Measurements from ENCODE around the gene SHH. TPM values are rescaled to one million over a fixed set of nuclear protein-coding genes. Genes with fewer than 3 reads are reported as not detected.

Gene SHH
- total RNA-seq, 2 experiments from 2014 or later: not detected

DNA sequence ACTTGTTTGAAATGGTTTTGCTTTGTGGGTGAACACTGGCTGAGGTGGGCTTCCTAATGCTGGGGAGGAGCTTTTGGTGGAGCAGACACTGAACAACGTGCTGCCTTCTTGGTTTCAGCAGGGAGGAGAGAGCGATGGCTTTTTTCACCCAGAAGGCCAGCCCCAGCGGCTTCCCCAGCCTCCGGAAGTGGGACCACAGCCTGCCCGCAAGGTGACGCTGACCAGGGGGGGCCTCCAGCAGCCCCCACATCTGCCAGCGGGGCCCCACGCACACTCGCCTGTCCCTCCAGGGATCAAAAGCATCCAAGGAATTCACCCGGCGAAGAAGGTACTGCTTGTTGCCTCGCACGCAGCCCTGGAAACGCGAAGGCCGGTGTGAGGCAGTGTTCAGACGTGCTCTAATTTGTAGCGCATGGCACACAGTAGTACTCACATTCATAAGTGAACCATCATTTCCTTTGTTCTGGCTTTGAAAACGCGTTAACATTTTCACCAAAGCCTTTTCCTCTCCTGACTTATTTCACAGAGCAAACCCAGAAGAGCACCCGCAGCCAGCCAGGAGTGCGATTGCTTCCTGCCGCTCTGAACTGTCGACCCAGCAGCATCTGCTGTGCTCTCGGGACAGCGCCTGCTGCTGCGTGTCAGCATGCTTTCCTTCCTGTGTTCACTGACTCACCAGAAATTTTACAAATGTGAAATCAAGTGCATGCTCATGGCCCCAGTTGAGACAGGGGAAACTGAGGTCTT is 48.4 kb downstream of the SHH start:
- H3K9me3 Mint-ChIP-seq: no peaks in the 10 kb centered on the region
- ChIA-PET POLR2A (interaction anchor here (0.5 to 3.7 kb wide), 7 partner anchors 10 to 781 kb away, joined by 3 to 16 read pairs (median 3); partner anchors contain the start of gene RBM33), CTCF (interaction anchor here (0.7 to 5.1 kb wide), 5 partner anchors 10 to 165 kb away, joined by 3 to 30 read pairs (median 3); no protein-coding TSS in a partner anchor)
- H3K27ac Mint-ChIP-seq: peak overlapping the region; percentile 99
- no peaks in the 10 kb centered on the region for H3K27me3 Mint-ChIP-seq
- H3K4me3 Mint-ChIP-seq: peak overlapping the region; percentile 73
- H3K36me3 Mint-ChIP-seq (ENCODE audit: low read depth): peaks cover 74% of the 10 kb centered on the region
- H3K4me1 Mint-ChIP-seq: peaks cover 54% of the 10 kb centered on the region
- DNase-seq: peak; percentile 77

DNA sequence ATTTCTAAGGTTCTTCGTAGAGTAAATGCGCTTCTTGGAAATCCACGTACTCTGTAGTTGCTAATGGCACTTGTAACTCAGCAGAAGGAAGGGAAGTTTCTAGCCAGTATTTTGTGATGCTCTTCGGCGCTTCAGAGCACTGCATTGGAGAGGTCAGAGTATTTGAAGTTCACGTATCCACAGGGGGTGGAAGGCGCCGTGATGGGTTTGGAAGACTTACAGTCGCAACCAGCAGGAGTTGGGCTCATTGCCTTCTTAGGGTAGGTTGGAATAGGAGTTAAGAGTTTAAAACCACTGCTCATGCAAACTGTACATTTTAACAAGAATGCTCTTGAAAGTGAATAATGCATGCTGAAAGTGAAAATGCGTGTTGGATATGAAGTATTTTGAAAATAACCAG is 49.1 kb downstream of the SHH start:
- POLR2A ChIA-PET: interaction anchor here (3.7 kb wide), 1 partner anchor 119 kb away, joined by 16 read pairs; the partner anchor contains the start of gene RBM33

GRCh38 chr7:155762655-155763054 is 49.6 kb downstream of the SHH start:
- no peak for DNase-seq
- ChIA-PET POLR2A (interaction anchor here (1.4 to 3.7 kb wide), 2 partner anchors 11 to 118 kb away, joined by 3 to 16 read pairs; partner anchors contain the start of gene RBM33), CTCF (interaction anchor here (1.1 to 5.1 kb wide), 2 partner anchors 22 to 164 kb away, joined by 3 to 30 read pairs; no protein-coding TSS in a partner anchor)
- Mint-ChIP-seq H3K4me3 (peak overlapping the region; percentile 73), H3K36me3 (ENCODE audit: low read depth) (peaks cover 73% of the 10 kb centered on the region), H3K9me3 (no peaks in the 10 kb centered on the region), H3K27ac (peak overlapping the region; percentile 99), H3K27me3 (no peaks in the 10 kb centered on the region), H3K4me1 (peaks cover 52% of the 10 kb centered on the region)

More for the DNA sequence above, 49.1 kb downstream of the SHH start:
- peak overlapping the region; percentile 73 for H3K4me3 Mint-ChIP-seq
- peaks cover 74% of the 10 kb centered on the region for H3K36me3 Mint-ChIP-seq (ENCODE audit: low read depth)
- H3K4me1 Mint-ChIP-seq: peaks cover 52% of the 10 kb centered on the region
- no peaks in the 10 kb centered on the region for H3K9me3 Mint-ChIP-seq
- peak overlapping the region; percentile 99 for H3K27ac Mint-ChIP-seq
- no peaks in the 10 kb centered on the region for H3K27me3 Mint-ChIP-seq
- no peak for DNase-seq
- CTCF ChIA-PET: interaction anchor here (1.1 to 5.1 kb wide), 3 partner anchors 9 to 164 kb away, joined by 3 to 30 read pairs (median 4); no protein-coding TSS in a partner anchor

- Mint-ChIP-seq H3K4me3 (no peak overlapping the region), H3K27ac (peak overlapping the region; percentile 99)
- POLR2A ChIA-PET: interaction anchor here (1.4 to 3.7 kb wide), 2 partner anchors 12 to 118 kb away, joined by 3 to 16 read pairs; partner anchors contain the start of gene RBM33
Observed at GRCh38 chr7:155762036-155762435, 50.2 kb downstream of the SHH start.

DNA sequence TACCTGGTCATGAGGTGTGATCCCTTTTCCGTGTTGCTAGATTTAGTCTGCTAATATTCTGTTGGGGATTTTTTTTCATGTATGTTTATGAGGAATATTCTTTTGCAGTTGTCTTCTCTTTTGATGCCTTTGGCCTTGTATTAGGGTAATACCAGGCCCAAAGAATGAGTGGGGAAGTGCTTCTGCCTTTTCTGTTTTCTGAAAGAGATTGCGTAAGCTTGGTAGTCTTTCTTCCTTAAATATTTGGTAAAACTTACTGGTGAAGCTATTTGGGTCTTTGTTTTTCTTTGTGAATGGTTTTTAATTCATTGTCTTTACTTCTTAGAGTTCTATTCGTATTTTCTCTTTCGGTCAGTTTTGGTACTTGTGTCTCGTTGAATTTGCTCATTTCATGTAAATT is 51.1 kb downstream of the SHH start:
- Mint-ChIP-seq H3K4me3 (no peak overlapping the region), H3K27me3 (no peaks in the 10 kb centered on the region), H3K4me1 (peaks cover 51% of the 10 kb centered on the region), H3K27ac (no peak overlapping the region), H3K9me3 (peaks cover 2% of the 10 kb centered on the region), H3K36me3 (ENCODE audit: low read depth) (peaks cover 68% of the 10 kb centered on the region)
- no peak for DNase-seq
- ChIA-PET POLR2A (interaction anchor here (3.7 kb wide), 1 partner anchor 117 kb away, joined by 16 read pairs; the partner anchor contains the start of gene RBM33), CTCF (interaction anchor here (5.1 kb wide), 1 partner anchor 162 kb away, joined by 30 read pairs; no protein-coding TSS in a partner anchor)

More at GRCh38 chr7:155762036-155762435, 50.2 kb downstream of the SHH start:
- CTCF ChIA-PET: interaction anchor here (5.1 kb wide), 1 partner anchor 163 kb away, joined by 30 read pairs; no protein-coding TSS in a partner anchor
- Mint-ChIP-seq H3K9me3 (peaks cover 2% of the 10 kb centered on the region), H3K27me3 (no peaks in the 10 kb centered on the region), H3K4me1 (peaks cover 49% of the 10 kb centered on the region), H3K36me3 (ENCODE audit: low read depth) (peaks cover 71% of the 10 kb centered on the region)
- no peak for DNase-seq

DNA sequence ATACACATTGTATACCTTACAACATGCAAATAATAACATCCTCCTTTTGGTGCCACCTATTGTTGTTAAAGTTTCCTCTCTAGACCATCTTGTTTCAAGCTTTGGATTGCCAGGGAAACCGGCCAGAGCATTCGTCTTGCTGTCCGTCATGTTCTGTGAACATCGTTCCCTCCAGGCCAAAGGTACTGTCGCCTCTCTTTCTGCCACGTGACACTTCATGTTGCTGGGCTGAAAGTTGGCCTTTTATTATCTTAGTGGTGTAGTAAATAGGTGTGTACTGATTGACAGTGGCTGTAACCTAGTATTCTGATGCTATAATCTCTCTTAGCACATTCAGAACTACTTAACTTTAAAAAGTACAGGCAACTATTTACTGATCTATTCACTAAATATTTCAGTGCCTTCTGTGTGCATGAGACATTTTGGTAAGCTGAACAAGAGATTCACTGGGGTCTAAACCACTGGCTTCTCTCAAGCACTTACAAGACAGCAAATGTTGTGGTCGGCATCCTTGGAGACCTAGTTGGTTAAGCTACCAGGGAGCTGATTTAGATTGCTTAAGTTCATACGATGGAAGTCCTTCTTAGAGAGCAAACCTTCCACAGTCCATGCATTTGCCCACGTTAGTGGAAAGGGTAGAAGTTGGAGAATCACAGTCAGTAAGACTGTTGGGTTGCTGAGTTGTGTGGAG is 52.4 kb downstream of the SHH start:
- POLR2A ChIA-PET: no interaction called here
- Mint-ChIP-seq H3K4me1 (peaks cover 44% of the 10 kb centered on the region), H3K27ac (no peak overlapping the region), H3K36me3 (ENCODE audit: low read depth) (peaks cover 62% of the 10 kb centered on the region), H3K9me3 (peaks cover 2% of the 10 kb centered on the region), H3K4me3 (no peak overlapping the region), H3K27me3 (no peaks in the 10 kb centered on the region)
- no peak for DNase-seq
- CTCF ChIA-PET: interaction anchor here (0.7 to 5.1 kb wide), 2 partner anchors 8 to 161 kb away, joined by 3 to 30 read pairs; no protein-coding TSS in a partner anchor

- DNase-seq: no peak
- CTCF ChIA-PET: interaction anchor here (1.1 to 2.0 kb wide), 2 partner anchors 9 to 159 kb away, joined by 3 to 6 read pairs; no protein-coding TSS in a partner anchor
- Mint-ChIP-seq H3K27ac (no peak overlapping the region), H3K9me3 (peaks cover 2% of the 10 kb centered on the region), H3K27me3 (no peaks in the 10 kb centered on the region), H3K4me1 (peaks cover 39% of the 10 kb centered on the region), H3K4me3 (no peak overlapping the region), H3K36me3 (ENCODE audit: low read depth) (peaks cover 53% of the 10 kb centered on the region)
- POLR2A ChIA-PET: interaction anchor here (1.2 kb wide), 1 partner anchor 9 kb away, joined by 3 read pairs; no protein-coding TSS in a partner anchor
Observed at GRCh38 chr7:155758348-155758747, 53.9 kb downstream of the SHH start.

GRCh38 chr7:155756322-155756721 is 55.9 kb downstream of the SHH start:
- no peak overlapping the region for H3K4me3 Mint-ChIP-seq
- no peak for DNase-seq
- peaks cover 2% of the 10 kb centered on the region for H3K9me3 Mint-ChIP-seq
- peaks cover 36% of the 10 kb centered on the region for H3K4me1 Mint-ChIP-seq
- H3K36me3 Mint-ChIP-seq (ENCODE audit: low read depth): peaks cover 48% of the 10 kb centered on the region
- H3K27me3 Mint-ChIP-seq: no peaks in the 10 kb centered on the region
- ChIA-PET POLR2A (interaction anchor here (1.0 kb wide), 1 partner anchor 112 kb away, joined by 3 read pairs; the partner anchor contains the start of gene RBM33), CTCF (no interaction called here)
- no peak overlapping the region for H3K27ac Mint-ChIP-seq

DNA sequence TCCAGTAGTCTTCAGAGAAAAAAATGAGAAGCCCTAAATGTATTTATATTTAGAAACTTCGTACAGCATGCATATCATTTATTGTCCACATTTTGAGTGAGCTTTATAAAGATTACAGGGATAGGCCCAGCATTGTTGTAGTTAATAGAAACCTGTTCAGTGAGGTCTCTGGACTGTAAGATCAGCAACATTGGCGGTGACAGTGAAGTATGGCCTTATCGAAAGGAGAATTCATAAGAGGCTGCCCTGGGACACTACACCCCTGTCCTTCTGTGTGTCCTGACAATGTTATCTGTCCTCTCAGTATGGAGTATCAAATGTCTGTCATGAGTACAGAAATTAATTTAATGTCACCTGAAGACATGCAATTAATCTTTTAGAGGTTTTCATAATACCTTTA is 57.2 kb downstream of the SHH start:
- no peak for DNase-seq
- H3K9me3 Mint-ChIP-seq: peaks cover 2% of the 10 kb centered on the region
- H3K4me3 Mint-ChIP-seq: no peak overlapping the region
- H3K27ac Mint-ChIP-seq: no peak overlapping the region
- H3K4me1 Mint-ChIP-seq: peaks cover 38% of the 10 kb centered on the region
- no peaks in the 10 kb centered on the region for H3K27me3 Mint-ChIP-seq
- ChIA-PET POLR2A (interaction anchor here (1.6 kb wide), 1 partner anchor 9 kb away, joined by 4 read pairs; no protein-coding TSS in a partner anchor), CTCF (interaction anchor here (0.6 kb wide), 1 partner anchor 10 kb away, joined by 3 read pairs; no protein-coding TSS in a partner anchor)
- H3K36me3 Mint-ChIP-seq (ENCODE audit: low read depth): peaks cover 41% of the 10 kb centered on the region

GRCh38 chr7:155754165-155754564 is 58.1 kb downstream of the SHH start:
- H3K36me3 Mint-ChIP-seq (ENCODE audit: low read depth): peaks cover 42% of the 10 kb centered on the region
- H3K27ac Mint-ChIP-seq: no peak overlapping the region
- no peak overlapping the region for H3K4me3 Mint-ChIP-seq
- H3K9me3 Mint-ChIP-seq: peaks cover 2% of the 10 kb centered on the region
- peaks cover 43% of the 10 kb centered on the region for H3K4me1 Mint-ChIP-seq
- H3K27me3 Mint-ChIP-seq: no peaks in the 10 kb centered on the region
- ChIA-PET POLR2A (interaction anchor here (1.6 kb wide), 1 partner anchor 10 kb away, joined by 4 read pairs; no protein-coding TSS in a partner anchor), CTCF (interaction anchor here (0.9 to 1.5 kb wide), 3 partner anchors 10 to 155 kb away, joined by 3 to 5 read pairs (median 4); no protein-coding TSS in a partner anchor)
- DNase-seq: no peak

DNA sequence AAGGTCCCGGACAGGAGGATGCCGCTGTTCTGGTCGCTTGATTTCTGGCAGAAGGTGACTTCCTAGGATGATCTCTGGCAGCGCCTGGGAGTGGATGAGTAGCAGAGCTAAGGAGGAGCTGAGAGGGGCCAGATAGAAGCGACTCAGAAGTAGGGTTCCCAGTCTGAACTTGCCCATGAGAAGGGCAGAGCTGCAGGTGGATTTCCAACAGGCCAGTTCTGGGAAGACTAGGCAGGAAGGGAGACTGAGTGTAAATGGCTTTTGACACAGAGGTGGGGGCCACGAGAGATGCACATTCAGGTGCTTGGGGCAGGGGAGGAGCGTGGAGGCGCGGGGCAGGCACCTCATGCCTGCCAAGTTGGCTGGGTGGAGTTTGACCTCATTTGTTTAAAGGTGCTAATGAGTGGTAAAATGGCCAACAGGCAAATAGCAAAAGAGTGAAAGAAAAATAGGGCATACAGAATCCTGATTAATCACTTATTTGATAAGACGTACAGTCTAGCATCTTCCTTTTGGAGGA is 58.8 kb downstream of the SHH start:
- Mint-ChIP-seq H3K27ac (no peak overlapping the region), H3K27me3 (no peaks in the 10 kb centered on the region), H3K4me3 (no peak overlapping the region), H3K4me1 (peaks cover 43% of the 10 kb centered on the region), H3K36me3 (ENCODE audit: low read depth) (peaks cover 36% of the 10 kb centered on the region), H3K9me3 (peaks cover 2% of the 10 kb centered on the region)
- ChIA-PET CTCF (interaction anchor here (1.3 to 1.5 kb wide), 2 partner anchors 11 to 155 kb away, joined by 4 to 5 read pairs; no protein-coding TSS in a partner anchor), POLR2A (interaction anchor here (1.6 kb wide), 1 partner anchor 11 kb away, joined by 4 read pairs; no protein-coding TSS in a partner anchor)
- no peak for DNase-seq
